Breast epithelium (tissue), 4 donors: ENCODE measurements around the gene HOXB13. TPM values are rescaled to one million over a fixed set of nuclear protein-coding genes. Genes with fewer than 3 reads are reported as not detected.

Experiments used
- DNase-seq, 2 donors: peaks; one replicate each; pipeline ENCODE4 v3.0.0-alpha.2; 2019; ENCODE audit warnings: low spot score in 2 of 2
- H3K27ac ChIP-seq, 2 donors: fragments of 200-600 bp; sonication (generic) in 1 of 2; one replicate each; pipeline ENCODE4 v1.5.1; 2016 to 2019; ENCODE audit warnings: mild to moderate bottlenecking in 1 of 2
- H3K27me3 ChIP-seq, 2 donors: fragments of 200-600 bp; sonication (generic) in 1 of 2; one replicate each; pipeline versions ENCODE4 v1.5.1 to v1.6.0; 2017 to 2019; ENCODE audit warnings: control low read depth in 1 of 2, mild to moderate bottlenecking in 1 of 2
- H3K36me3 ChIP-seq: fragments of 200-600 bp; one replicate; pipeline ENCODE4 v1.5.1; 2019
- H3K4me1 ChIP-seq, 2 donors: fragments of 200-600 bp; sonication (generic); one replicate each; pipeline ENCODE4 v1.5.1; 2016 to 2019; ENCODE audit warnings: control low read depth in 1 of 2
- H3K4me3 ChIP-seq, 3 donors: fragments of 200-600 bp; sonication (generic); 1 replicate in 2 of 3; 2 replicates in 1 of 3; pipeline ENCODE4 v1.5.1; 2016 to 2019; ENCODE audit warnings: mild to moderate bottlenecking in 3 of 3, moderate library complexity in 2 of 3
- H3K9me3 ChIP-seq, 2 donors: fragments of 200-600 bp; sonication (generic) in 1 of 2; one replicate each; pipeline ENCODE4 v1.5.1; 2016 to 2019; ENCODE audit warnings: control low read depth in 1 of 2
- POLR2A ChIP-seq: fragments of 450-650 bp; IDR thresholded peaks from one replicate; pipeline ENCODE4 v1.6.1; 2016; ENCODE audit warnings: antibody characterized with exemption, mild to moderate bottlenecking, moderate library complexity
- POLR2AphosphoS5 ChIP-seq, 3 donors: sonication (generic); formaldehyde crosslinking; IDR thresholded peaks; one replicate each; pipeline ENCODE4 v1.6.1; 2017; ENCODE audit warnings: antibody characterized with exemption in 3 of 3
- intact Hi-C: fragments of 100-400 bp; cut with DNase I; formaldehyde crosslinking; loops from one replicate; pipeline ENCODE4 v1.15.1; 2023; ENCODE audit warnings: low total_unique reads
- total RNA-seq, 3 donors: library from RNA; depleted of rRNA; stranded (reverse); fragments of >200 nt; gene quantifications; one replicate each; pipeline ENCODE4 v1.1.0, GENCODE V29; 2016
- TF ChIP-seq, protein P1 (sequence below), 3 donors: fragments of 450-650 bp; IDR thresholded peaks; one replicate each; pipeline ENCODE4 v1.5.1; 2016 to 2017; ENCODE audit warnings: antibody characterized with exemption in 3 of 3, mild to moderate bottlenecking in 3 of 3, moderate library complexity in 3 of 3

Gene HOXB13
- total RNA-seq, 3 donors from 2014 or later = 0.16 TPM; not detected in 2

DNA sequence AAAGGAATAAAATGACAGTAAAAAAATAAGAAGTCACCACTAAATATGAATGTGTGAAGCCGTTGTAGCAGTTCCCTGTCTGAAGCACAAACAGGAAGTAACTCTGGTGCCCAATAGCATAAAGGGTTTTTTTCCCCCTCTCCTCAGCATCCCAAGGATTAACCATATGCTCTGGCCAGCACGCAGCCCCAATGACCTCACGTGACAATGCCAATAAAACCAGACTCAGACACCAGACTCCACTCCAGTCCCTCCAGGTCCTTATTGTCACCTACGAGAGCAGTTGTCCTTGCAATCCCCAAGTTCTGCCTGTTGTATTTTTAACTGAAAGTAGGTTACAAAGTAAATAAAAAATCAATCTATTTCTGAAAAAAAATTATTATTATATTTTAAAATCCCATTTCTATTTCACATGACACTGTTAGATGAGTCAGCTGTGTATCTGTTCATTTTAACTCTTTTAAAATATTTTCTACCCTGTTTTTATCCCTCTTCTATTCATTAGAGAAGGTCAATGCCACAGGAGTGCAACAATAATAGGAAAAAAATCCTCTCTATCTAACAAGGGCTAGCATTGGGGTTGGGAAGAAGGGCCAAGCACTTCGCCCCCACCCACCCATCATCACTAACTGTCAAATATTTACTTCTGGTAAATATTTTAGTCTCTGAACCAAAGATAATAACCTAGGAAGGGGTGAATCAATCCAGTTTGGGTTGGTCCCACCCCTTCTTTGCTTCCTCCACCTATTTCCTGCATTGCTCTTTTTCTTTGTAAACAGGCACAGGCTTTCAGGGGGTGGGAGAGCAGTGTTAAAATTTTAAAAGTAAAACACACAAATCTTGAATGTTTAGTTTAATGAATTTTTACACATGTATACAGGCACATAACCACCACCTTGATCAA lies 12.8 kb downstream of the HOXB13 start:
- no peaks in the 10 kb centered on the region for H3K36me3 ChIP-seq
- H3K9me3 ChIP-seq = no peaks in the 10 kb centered on the region
- DNase-seq = no peak
- peaks cover 0 to 99% of the 10 kb centered on the region in 2 donors for H3K27me3 ChIP-seq
- H3K27ac ChIP-seq = no peak overlapping the region
- TF ChIP-seq, protein P1, sequence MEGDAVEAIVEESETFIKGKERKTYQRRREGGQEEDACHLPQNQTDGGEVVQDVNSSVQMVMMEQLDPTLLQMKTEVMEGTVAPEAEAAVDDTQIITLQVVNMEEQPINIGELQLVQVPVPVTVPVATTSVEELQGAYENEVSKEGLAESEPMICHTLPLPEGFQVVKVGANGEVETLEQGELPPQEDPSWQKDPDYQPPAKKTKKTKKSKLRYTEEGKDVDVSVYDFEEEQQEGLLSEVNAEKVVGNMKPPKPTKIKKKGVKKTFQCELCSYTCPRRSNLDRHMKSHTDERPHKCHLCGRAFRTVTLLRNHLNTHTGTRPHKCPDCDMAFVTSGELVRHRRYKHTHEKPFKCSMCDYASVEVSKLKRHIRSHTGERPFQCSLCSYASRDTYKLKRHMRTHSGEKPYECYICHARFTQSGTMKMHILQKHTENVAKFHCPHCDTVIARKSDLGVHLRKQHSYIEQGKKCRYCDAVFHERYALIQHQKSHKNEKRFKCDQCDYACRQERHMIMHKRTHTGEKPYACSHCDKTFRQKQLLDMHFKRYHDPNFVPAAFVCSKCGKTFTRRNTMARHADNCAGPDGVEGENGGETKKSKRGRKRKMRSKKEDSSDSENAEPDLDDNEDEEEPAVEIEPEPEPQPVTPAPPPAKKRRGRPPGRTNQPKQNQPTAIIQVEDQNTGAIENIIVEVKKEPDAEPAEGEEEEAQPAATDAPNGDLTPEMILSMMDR (IDR thresholded peaks at IDR 0.05) = no peak
- no peak overlapping the region for H3K4me3 ChIP-seq
- intact Hi-C loops = no loop called here
- H3K4me1 ChIP-seq = no peaks in the 10 kb centered on the region

GRCh38 chr17:48711128-48711527 lies 17.4 kb downstream of the HOXB13 start:
- Histone ChIP-seq H3K4me1 (no peaks in the 10 kb centered on the region), H3K4me3 (no peak overlapping the region), H3K27me3 (peaks cover 0 to 91% of the 10 kb centered on the region in 2 donors), H3K9me3 (no peaks in the 10 kb centered on the region), H3K27ac (no peak overlapping the region), H3K36me3 (no peaks in the 10 kb centered on the region)
- intact Hi-C loops = no loop called here
- no peak for TF ChIP-seq POLR2AphosphoS5 (IDR thresholded peaks at IDR 0.05)
- TF ChIP-seq POLR2A = no peak
- TF ChIP-seq, protein P1 (IDR thresholded peaks at IDR 0.05) = no peak
- no peak for DNase-seq

DNA sequence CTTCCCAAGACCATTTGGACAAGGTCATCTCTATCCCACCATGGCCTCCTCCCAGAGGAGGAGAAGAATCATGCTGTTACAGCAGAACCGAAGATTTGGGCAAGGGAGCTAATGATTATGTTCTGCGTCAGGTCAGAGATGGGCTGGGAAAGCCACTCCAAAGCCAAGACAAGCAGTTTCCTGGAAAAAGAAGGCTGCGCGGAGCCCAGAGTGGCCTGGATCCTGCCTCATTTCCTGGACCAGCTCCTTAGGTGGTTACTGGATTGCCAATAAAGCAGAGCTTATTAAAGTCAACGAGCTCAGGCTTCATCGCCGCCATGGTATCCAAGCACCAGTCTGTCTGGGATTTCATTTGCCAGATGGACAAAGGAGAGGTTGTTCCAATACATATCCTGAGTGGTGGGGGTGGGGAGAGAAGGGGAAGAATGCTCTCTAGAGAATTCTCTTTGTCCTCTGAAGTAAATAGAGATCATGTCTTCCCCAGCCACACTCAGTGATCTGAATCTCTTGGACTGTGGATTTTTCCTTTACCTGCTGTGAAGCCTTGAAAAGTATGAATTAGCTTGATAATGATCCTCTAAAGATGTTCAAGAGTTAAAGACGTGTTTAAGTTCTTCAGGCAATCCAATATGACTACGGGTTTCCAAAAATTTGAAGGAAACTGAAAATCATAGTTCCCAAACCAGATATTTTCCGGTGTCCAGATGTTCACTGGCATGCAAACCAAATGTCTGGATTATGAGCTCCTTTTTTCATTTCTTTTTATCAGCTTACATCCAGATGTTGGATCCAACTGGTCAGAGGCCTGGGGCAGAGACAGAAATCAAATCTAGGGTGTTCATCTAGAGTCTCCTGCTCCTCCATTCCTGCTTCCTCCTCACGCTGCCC lies 23.9 kb downstream of the HOXB13 start:
- H3K27me3 ChIP-seq = peaks cover 0 to 66% of the 10 kb centered on the region in 2 donors
- intact Hi-C loops = no loop called here

GRCh38 chr17:48701864-48702532 lies 26.6 kb downstream of the HOXB13 start:
- intact Hi-C loops = no loop called here

More for the DNA sequence above, 23.9 kb downstream of the HOXB13 start:
- DNase-seq = no peak
- no peaks in the 10 kb centered on the region for H3K9me3 ChIP-seq
- no peak overlapping the region for H3K27ac ChIP-seq
- no peak overlapping the region for H3K4me3 ChIP-seq
- TF ChIP-seq, protein P1 (IDR thresholded peaks at IDR 0.05) = no peak
- TF ChIP-seq POLR2A = no peak
- no peaks in the 10 kb centered on the region for H3K4me1 ChIP-seq
- no peaks in the 10 kb centered on the region for H3K36me3 ChIP-seq

More at GRCh38 chr17:48701864-48702532, 26.6 kb downstream of the HOXB13 start:
- no peaks in the 10 kb centered on the region for H3K36me3 ChIP-seq
- H3K9me3 ChIP-seq = no peaks in the 10 kb centered on the region
- H3K27me3 ChIP-seq = peaks cover 0 to 57% of the 10 kb centered on the region in 2 donors
- H3K4me3 ChIP-seq = no peak overlapping the region
- no peaks in the 10 kb centered on the region for H3K4me1 ChIP-seq
- TF ChIP-seq POLR2A (no peak), POLR2AphosphoS5 (IDR thresholded peaks at IDR 0.05) (no peak)
- TF ChIP-seq, protein P1 (IDR thresholded peaks at IDR 0.05) = no peak
- H3K27ac ChIP-seq = no peak overlapping the region
- DNase-seq = no peak
